IPS DF 4.7 (cell line): ENCODE measurements around the gene RHBDD3.

ENCODE experiments used
- DNase-seq: peaks from one replicate; pipeline ENCODE4 v3.0.0-alpha.2; 2013; ENCODE audit warnings: low spot score; ENCODE audit errors: extremely low read depth

Gene RHBDD3

DNA sequence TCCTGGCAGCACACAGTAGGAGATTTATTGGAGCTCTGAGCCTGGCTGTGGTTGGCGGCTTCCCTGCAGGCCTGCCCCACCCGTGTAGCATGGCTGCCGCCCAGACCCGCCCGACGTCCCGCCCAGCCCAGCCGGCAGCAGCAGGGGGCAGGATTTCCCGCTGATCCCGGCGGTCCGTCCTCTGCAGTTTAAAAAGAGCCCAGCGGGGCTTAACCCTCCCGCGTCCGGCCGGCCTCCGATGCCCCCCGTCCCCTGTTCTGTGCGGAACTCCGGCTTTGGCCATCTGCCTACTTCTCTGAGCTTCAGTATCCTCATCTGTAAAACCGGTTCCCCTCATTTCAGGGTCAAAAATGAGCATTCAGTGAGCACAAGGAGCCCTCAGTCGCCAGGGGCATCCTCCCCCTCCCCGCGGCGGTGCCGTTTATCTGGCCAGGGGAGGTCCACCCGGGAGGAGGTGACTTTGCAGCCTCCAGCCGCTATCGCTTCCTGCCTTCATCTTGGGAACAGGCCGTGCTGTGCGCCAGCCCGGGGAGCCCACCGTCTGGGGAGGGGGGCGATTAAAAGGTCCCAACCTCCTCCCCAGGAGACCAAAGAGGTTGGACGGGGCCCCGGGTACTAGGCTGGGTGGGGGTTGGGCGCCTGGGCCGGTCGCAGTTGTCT, 38.5 kb upstream of the RHBDD3 start, which contains the start of gene GAS2L1:
Gene GAS2L1, plus strand, starts transcription at position 476 of the 660 bp plus-strand sequence. CDS start 1,456 bp downstream, outside the sequence.
- DNase-seq = no peak

DNA sequence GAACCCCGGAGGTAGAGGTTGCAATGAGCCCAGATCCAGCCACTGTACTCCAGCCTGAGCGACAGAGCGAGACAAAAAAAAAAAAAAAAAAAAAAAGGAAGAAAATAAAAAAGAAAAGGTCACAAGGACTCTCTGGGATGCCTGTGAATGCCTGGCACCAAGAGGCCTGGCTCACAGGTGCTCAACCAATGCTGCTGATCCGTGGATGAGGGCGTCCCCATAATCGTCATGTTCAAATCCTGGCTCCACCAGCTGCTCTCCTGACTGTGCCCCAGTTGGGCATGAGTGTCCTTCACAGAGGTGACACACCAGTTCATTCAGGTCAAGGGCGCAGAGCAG, 38.0 kb upstream of the RHBDD3 start:
- no peak for DNase-seq

DNA sequence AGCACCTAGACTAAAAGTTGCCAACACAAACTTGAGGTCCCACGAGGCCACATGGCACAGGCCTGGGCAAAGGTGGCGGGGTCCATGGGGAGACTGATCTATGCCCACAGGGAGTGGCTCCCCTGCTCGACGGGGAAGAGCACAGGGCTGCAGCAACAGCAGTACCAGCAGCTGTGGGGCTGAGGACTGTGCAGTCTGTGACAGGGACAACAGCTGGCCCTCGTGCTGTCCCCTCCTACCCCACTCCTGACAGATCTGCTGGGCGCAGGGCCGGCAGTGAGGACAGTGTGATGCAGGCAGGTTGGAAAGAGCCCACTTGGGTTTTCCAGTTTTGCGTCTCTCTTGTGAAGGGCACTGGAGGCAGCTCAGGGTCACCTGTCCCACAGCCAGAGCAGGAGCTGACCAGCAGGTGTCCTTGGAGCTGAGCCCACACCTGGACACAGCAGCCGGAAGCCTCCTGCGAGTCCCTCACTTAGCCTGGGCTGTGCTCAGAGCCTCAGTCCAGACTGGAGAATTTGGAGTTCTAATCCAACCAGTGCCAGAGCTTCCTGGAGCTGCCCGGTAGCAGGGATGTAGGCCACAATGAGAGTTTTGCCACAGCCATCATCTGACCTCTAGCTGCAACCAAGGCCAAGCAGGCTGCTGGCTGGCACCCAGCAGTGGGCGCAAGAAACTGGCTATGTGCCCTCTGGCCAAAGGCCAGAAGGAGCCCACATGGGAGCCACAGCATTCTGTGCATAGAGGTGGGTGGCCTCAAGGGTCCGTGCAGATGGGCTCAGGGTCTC, 35.1 kb upstream of the RHBDD3 start:
- no peak for DNase-seq

DNA sequence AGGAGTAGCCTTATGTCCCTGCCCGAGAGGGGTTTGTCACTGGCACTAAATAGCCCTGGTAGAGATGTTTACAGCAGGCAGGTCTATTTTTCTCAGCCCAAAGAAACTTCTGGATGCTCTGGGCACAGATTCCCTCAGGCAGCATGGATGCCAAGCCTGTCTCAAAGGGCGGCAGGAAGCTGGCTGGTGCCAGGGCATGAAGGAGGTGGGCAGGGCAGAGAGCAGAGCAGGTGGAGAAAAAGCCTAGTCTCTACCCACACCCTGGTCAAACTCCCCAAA, 34.6 kb upstream of the RHBDD3 start:
- DNase-seq = no peak

GRCh38 chr22:29301716-29302401, 34.1 kb upstream of the RHBDD3 start:
- DNase-seq = no peak

DNA sequence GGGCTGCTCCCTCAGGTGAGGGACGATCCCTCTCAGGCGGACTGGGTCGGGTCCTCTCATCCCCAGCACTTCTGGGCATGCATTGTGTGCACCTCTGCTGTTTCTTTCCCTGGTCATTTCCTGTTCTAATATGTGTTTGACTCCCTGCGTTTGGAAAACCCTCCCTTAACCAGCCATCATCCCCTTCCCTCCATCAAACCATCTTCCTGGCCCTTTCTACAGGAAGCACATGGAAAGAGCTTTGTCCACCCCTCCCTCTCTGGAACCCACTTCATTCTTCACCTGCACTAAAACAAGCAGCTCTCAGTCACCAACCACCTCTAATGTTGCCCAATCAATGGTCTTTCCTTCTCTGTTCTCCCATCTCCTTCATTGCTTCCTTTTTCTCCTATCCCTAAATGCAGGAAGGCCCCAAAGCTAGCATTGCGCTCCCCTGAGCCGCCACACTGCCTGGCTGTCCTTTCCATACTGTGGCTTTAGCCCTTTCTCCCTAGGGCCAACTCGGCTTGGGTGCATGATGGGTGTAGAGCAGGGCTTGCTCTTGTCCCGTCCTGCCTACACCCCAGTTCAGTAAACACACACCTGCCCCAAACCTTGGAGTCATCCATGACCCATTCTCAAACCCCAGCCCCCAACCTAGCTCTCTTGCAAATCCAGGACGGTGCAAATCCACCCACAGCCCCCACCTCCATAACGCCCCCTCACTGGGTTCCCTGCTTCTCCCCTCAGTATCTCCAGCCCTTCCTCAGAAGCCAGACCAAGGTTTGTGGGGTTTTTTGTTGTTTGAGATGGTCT, 33.2 kb upstream of the RHBDD3 start:
- no peak for DNase-seq

DNA sequence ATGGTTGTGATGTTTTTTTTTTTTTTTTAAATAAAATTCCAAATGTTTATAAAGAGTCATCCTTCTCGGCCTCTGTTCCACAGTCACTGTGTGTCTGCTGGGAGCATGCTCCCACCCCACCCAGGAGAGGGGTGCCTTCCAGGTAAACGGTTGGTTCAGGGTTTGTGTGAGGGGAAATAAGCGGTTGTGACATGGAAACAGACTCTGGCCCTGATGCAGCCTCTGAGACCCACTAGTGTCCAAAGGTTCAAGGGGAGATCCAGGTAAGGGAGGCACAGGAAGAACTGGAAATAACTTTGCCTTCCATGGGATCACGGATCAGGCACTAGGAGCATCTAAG, 32.7 kb upstream of the RHBDD3 start:
- no peak for DNase-seq

GRCh38 chr22:29299136-29299900, 31.5 kb upstream of the RHBDD3 start:
- DNase-seq = no peak

- DNase-seq = no peak
Measured at GRCh38 chr22:29298641-29299040, 30.9 kb upstream of the RHBDD3 start.

DNA sequence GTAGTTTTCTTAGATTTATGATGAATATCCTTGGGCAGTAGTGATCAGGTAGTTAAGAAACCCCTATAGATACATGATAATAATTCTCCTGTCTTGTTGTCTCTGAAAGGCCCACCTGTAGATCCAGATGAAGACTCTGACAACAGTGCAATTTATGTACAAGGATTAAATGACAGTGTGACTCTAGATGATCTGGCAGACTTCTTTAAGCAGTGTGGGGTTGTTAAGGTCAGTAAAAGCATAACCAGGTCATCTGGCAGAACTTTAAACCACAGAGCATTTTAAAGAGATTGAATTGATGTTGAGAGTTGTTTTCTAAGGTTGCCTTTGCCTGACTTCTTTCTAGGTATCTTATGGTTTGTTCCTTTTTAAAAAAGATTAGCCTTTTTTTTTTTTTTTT, 24.6 kb upstream of the RHBDD3 start:
- DNase-seq = no peak

DNA sequence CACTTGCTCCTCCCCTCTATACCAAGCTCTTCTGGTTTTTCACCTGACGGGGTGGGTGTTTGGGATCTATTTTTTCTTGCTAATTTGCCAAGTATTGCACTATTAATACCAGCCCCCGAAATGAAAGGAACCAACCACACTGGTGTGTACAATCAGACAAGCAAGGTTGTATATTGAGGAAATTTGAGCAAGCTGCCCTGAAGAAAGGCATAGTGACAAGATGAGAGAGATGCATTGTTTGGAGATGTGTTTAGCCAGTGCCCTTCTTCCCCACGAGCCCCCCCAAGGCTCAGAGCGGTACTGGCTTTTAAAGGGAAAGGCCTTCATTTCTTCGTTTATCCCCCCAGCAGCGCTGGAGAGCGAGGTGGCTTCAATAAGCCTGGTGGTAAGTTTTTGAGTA, 23.4 kb upstream of the RHBDD3 start:
- no peak for DNase-seq

- DNase-seq = no peak
Measured at GRCh38 chr22:29290061-29290460, 22.3 kb upstream of the RHBDD3 start.

- no peak for DNase-seq
Measured at GRCh38 chr22:29288837-29289236, 21.1 kb upstream of the RHBDD3 start.

- DNase-seq = no peak
Measured at GRCh38 chr22:29284196-29284595, 16.4 kb upstream of the RHBDD3 start.

GRCh38 chr22:29277927-29278326, 10.1 kb upstream of the RHBDD3 start:
- no peak for DNase-seq

DNA sequence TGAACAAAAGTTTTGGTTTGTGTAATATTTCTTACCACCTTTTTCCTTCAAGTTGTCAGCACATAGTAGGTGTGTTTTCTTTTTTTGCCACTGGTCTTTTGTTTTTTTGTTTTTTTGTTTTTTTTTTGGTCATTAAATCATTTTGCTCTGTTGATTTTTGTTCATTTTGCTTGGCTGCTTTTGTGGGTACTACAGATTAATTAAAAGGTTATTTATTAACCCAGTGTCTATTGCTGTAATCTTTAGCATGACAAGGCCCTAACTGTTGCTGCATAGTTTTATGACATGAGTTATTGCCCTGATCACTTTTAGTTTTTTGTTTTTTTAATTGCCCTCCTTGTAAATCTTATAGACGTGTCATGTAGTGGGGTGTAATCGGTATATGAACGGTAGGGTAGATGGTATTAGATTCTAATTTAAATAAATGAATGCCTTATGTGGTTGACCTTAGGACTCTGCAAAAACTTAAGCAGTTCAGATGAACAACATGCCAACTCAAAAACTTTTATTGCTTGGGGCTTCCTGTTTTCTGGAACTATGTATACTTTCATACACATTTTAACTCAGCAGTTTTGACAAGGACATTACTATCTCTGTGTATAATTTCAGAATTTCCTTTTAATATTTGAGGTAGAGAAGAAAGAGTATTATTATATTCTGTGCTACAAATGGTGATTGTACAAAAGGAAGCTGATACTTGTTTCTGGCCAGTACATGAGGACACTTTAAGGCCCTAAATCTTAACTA, 8.2 kb upstream of the RHBDD3 start:
- DNase-seq = no peak

DNA sequence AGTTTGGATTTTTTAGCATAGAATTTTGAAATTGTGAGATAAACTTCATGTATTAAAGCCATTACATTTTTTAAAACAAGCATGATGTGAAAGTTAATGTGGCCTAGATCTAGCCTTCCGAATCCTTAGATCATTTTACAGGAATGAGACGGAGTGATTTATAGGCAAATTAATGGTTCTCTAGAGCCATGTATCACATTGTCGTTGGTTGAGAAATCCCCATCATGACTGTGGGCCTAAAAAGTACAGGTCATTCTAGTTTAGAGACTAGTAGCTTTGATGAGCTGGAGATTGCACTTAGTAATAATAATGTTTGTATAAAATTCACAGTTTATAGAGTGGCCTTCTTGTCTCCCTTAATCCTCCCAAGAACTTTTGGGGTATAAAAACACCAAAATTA, 7.4 kb upstream of the RHBDD3 start:
- DNase-seq = no peak

- no peak for DNase-seq
Measured at GRCh38 chr22:29272624-29273023, 4.8 kb upstream of the RHBDD3 start.

- DNase-seq = no peak
Measured at GRCh38 chr22:29270475-29271271, 2.9 kb upstream of the RHBDD3 start.
